Measurements from ENCODE around the gene HERPUD1.
A peak's percentile ranks its signal among the peaks of the same experiment; 100 is the strongest.

DNA sequence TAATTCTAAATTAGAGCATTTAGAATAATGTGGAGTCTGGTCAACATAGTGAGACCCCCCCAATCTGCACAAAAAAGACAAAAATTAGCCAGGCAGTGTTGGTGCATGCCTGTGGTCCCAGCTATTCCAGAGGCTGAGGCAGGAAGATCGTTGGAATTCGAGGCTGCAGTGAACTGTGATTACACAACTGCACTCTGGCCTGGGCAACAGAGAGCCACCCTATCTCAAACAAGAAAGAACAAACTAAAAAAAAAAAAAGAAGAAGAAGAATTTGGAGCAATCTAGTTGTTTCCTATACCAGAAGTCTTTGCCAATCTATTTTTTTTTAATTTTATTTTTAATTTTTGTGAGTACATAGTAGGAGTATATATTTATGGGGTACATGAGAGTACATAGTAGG, 35.8 kb downstream of the HERPUD1 start:
- TF ChIP-seq SMC3 (IDR thresholded peaks at IDR 0.05; ENCODE audit: low read length) (peak; percentile 24; the same call in 1 of the 2 replicates), RAD21 (CRISPR knock-in tag; IDR thresholded peaks at IDR 0.05) (no peak), ZC3H13 (CRISPR knock-in tag; IDR thresholded peaks at IDR 0.05) (no peak), KLF9 (CRISPR knock-in tag; IDR thresholded peaks at IDR 0.05; ENCODE audit: low read depth) (no peak), POGZ (CRISPR knock-in tag; IDR thresholded peaks at IDR 0.05) (peak; percentile 86), GABPA (IDR thresholded peaks at IDR 0.05; ENCODE audit: low read depth, low read length) (no peak), GABPA (CRISPR knock-in tag; IDR thresholded peaks at IDR 0.05; ENCODE audit: low read depth) (no peak), TCF7 (IDR thresholded peaks at IDR 0.05; ENCODE audit: low read depth) (no peak), EZH2 (conservative IDR thresholded peaks at IDR 0.05; ENCODE audit: low read depth, low read length) (no peak), MED13 (CRISPR knock-in tag; IDR thresholded peaks at IDR 0.05) (no peak)
- TF ChIP-seq, protein P1, sequence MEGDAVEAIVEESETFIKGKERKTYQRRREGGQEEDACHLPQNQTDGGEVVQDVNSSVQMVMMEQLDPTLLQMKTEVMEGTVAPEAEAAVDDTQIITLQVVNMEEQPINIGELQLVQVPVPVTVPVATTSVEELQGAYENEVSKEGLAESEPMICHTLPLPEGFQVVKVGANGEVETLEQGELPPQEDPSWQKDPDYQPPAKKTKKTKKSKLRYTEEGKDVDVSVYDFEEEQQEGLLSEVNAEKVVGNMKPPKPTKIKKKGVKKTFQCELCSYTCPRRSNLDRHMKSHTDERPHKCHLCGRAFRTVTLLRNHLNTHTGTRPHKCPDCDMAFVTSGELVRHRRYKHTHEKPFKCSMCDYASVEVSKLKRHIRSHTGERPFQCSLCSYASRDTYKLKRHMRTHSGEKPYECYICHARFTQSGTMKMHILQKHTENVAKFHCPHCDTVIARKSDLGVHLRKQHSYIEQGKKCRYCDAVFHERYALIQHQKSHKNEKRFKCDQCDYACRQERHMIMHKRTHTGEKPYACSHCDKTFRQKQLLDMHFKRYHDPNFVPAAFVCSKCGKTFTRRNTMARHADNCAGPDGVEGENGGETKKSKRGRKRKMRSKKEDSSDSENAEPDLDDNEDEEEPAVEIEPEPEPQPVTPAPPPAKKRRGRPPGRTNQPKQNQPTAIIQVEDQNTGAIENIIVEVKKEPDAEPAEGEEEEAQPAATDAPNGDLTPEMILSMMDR (CRISPR knock-in tag; IDR thresholded peaks at IDR 0.05): 0 out of 2 replicates have a peak, but pooled peaks have one; percentile 8
- TF ChIP-seq, protein P2, sequence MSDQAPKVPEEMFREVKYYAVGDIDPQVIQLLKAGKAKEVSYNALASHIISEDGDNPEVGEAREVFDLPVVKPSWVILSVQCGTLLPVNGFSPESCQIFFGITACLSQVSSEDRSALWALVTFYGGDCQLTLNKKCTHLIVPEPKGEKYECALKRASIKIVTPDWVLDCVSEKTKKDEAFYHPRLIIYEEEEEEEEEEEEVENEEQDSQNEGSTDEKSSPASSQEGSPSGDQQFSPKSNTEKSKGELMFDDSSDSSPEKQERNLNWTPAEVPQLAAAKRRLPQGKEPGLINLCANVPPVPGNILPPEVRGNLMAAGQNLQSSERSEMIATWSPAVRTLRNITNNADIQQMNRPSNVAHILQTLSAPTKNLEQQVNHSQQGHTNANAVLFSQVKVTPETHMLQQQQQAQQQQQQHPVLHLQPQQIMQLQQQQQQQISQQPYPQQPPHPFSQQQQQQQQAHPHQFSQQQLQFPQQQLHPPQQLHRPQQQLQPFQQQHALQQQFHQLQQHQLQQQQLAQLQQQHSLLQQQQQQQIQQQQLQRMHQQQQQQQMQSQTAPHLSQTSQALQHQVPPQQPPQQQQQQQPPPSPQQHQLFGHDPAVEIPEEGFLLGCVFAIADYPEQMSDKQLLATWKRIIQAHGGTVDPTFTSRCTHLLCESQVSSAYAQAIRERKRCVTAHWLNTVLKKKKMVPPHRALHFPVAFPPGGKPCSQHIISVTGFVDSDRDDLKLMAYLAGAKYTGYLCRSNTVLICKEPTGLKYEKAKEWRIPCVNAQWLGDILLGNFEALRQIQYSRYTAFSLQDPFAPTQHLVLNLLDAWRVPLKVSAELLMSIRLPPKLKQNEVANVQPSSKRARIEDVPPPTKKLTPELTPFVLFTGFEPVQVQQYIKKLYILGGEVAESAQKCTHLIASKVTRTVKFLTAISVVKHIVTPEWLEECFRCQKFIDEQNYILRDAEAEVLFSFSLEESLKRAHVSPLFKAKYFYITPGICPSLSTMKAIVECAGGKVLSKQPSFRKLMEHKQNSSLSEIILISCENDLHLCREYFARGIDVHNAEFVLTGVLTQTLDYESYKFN (CRISPR knock-in tag; conservative IDR thresholded peaks at IDR 0.05): peak; percentile 80
